Measurements from ENCODE around the gene MYBPC3.

The MYBPC3 gene

DNA sequence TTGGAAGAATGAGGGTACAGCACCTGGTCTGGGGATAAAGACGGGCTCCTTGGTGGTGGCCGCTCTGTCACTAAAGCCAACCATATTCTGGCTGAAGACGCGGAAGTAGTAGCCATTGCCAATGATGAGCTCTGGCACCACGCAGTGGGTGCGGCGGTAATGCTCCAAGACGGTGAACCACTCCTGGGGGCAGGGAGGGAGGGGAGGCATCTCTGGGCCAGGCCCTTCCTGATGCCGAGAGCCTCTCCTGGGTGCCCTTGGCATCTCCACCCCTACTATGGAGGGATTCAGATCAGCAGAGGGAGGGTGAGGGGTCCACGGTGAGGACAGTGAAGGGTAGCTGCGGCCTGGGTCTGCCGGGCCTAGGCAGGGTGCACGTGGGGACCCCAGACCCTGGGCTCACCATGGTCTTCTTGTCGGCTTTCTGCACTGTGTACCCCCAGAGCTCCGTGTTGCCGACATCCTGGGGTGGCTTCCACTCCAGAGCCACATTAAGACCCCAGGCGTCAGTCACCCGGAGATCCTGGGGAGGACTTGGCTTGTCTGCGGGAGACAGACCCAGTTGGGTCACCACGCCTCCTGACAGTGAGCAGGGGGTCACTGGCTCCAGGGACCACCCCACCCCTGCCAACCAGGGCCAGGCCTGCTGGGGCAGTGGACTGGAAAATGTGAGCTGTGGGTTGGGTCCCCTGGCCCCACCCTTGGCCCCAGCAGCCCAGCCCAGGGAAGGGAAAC, 19.5 kb downstream of the MYBPC3 start:
- TF ChIP-seq, protein P1, sequence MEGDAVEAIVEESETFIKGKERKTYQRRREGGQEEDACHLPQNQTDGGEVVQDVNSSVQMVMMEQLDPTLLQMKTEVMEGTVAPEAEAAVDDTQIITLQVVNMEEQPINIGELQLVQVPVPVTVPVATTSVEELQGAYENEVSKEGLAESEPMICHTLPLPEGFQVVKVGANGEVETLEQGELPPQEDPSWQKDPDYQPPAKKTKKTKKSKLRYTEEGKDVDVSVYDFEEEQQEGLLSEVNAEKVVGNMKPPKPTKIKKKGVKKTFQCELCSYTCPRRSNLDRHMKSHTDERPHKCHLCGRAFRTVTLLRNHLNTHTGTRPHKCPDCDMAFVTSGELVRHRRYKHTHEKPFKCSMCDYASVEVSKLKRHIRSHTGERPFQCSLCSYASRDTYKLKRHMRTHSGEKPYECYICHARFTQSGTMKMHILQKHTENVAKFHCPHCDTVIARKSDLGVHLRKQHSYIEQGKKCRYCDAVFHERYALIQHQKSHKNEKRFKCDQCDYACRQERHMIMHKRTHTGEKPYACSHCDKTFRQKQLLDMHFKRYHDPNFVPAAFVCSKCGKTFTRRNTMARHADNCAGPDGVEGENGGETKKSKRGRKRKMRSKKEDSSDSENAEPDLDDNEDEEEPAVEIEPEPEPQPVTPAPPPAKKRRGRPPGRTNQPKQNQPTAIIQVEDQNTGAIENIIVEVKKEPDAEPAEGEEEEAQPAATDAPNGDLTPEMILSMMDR (IDR thresholded peaks at IDR 0.05; ENCODE audit: insufficient read depth, low read depth, low read length, missing control alignments), result no peak
- DNase-seq (ENCODE audit: low read depth), result no peak
- no peak overlapping the region for H3K4me3 ChIP-seq (ENCODE audit: low read depth, low read length)

GRCh38 chr11:47332303-47332711, 20.2 kb downstream of the MYBPC3 start:
- no peak for DNase-seq (ENCODE audit: low read depth)
- TF ChIP-seq, protein P1 (IDR thresholded peaks at IDR 0.05; ENCODE audit: insufficient read depth, low read depth, low read length, missing control alignments), result no peak
- no peak overlapping the region for H3K4me3 ChIP-seq (ENCODE audit: low read depth, low read length)

- TF ChIP-seq, protein P1 (IDR thresholded peaks at IDR 0.05; ENCODE audit: insufficient read depth, low read depth, low read length, missing control alignments), result no peak
- no peak overlapping the region for H3K4me3 ChIP-seq (ENCODE audit: low read depth, low read length)
- no peak for DNase-seq (ENCODE audit: low read depth)
Observed at GRCh38 chr11:47331454-47332302, 20.8 kb downstream of the MYBPC3 start.

GRCh38 chr11:47329987-47330931, 22.2 kb downstream of the MYBPC3 start:
- TF ChIP-seq, protein P1 (IDR thresholded peaks at IDR 0.05; ENCODE audit: insufficient read depth, low read depth, low read length, missing control alignments), result no peak
- no peak for DNase-seq (ENCODE audit: low read depth)
- H3K4me3 ChIP-seq (ENCODE audit: low read depth, low read length), result no peak overlapping the region

- H3K4me3 ChIP-seq (ENCODE audit: low read depth, low read length), result no peak overlapping the region
- DNase-seq (ENCODE audit: low read depth), result no peak
- TF ChIP-seq, protein P1 (IDR thresholded peaks at IDR 0.05; ENCODE audit: insufficient read depth, low read depth, low read length, missing control alignments), result no peak
Observed at GRCh38 chr11:47329431-47329986, 23.0 kb downstream of the MYBPC3 start.
